Measurements from ENCODE around the gene RPS5.
"Not testable (repeated sequence)": the region's sequence is repeated elsewhere in the genome, so short reads cannot be mapped to it uniquely, and the experiment has no call there.

The RPS5 gene

GRCh38 chr19:58406818-58407657 lies 20.0 kb downstream of the RPS5 start:
- peak; percentile 25 for DNase-seq (ENCODE audit: low spot score)

GRCh38 chr19:58407658-58408151 lies 20.6 kb downstream of the RPS5 start:
- peak; percentile 22 for DNase-seq (ENCODE audit: low spot score)

GRCh38 chr19:58408152-58409009 lies 21.3 kb downstream of the RPS5 start, which contains the start of gene ZNF584:
Gene ZNF584 (plus strand): TSS chr19:58408649. CDS start chr19:58409148, 499 bp downstream.
- DNase-seq (ENCODE audit: low spot score): peak; percentile 95

- DNase-seq (ENCODE audit: low spot score): peak; percentile 44
These were observed 22.1 kb downstream of the RPS5 start for GRCh38 chr19:58409010-58409790.

GRCh38 chr19:58416604-58417003 lies 29.5 kb downstream of the RPS5 start:
- DNase-seq (ENCODE audit: low spot score): no peak

GRCh38 chr19:58417071-58417470 lies 30.0 kb downstream of the RPS5 start:
- no peak for DNase-seq (ENCODE audit: low spot score)

GRCh38 chr19:58428617-58429016 lies 41.5 kb downstream of the RPS5 start:
- no peak for DNase-seq (ENCODE audit: low spot score)

GRCh38 chr19:58429745-58430144 lies 42.7 kb downstream of the RPS5 start:
- no peak for DNase-seq (ENCODE audit: low spot score)

GRCh38 chr19:58434217-58434616 lies 47.1 kb downstream of the RPS5 start:
- no peak for DNase-seq (ENCODE audit: low spot score)

GRCh38 chr19:58439576-58440554 lies 52.8 kb downstream of the RPS5 start, which contains the start of gene ZNF132:
Gene ZNF132 (minus strand): TSS chr19:58440153. CDS start chr19:58439821, 332 bp downstream.
- peak; percentile 97 for DNase-seq (ENCODE audit: low spot score)

GRCh38 chr19:58440556-58440955 lies 53.5 kb downstream of the RPS5 start:
- DNase-seq (ENCODE audit: low spot score): no peak

- not testable (repeated sequence) for DNase-seq (ENCODE audit: low spot score)
These were observed 55.9 kb downstream of the RPS5 start for GRCh38 chr19:58442986-58443385.
